ENCODE results near the gene ECI1. TPM values are rescaled to one million over a fixed set of nuclear protein-coding genes. Genes with fewer than 3 reads are reported as not detected.

The ECI1 gene, protein sequence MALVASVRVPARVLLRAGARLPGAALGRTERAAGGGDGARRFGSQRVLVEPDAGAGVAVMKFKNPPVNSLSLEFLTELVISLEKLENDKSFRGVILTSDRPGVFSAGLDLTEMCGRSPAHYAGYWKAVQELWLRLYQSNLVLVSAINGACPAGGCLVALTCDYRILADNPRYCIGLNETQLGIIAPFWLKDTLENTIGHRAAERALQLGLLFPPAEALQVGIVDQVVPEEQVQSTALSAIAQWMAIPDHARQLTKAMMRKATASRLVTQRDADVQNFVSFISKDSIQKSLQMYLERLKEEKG
- total RNA-seq = 10 to 100 TPM; 74.3 to 94.7 (median 81.5) TPM

DNA sequence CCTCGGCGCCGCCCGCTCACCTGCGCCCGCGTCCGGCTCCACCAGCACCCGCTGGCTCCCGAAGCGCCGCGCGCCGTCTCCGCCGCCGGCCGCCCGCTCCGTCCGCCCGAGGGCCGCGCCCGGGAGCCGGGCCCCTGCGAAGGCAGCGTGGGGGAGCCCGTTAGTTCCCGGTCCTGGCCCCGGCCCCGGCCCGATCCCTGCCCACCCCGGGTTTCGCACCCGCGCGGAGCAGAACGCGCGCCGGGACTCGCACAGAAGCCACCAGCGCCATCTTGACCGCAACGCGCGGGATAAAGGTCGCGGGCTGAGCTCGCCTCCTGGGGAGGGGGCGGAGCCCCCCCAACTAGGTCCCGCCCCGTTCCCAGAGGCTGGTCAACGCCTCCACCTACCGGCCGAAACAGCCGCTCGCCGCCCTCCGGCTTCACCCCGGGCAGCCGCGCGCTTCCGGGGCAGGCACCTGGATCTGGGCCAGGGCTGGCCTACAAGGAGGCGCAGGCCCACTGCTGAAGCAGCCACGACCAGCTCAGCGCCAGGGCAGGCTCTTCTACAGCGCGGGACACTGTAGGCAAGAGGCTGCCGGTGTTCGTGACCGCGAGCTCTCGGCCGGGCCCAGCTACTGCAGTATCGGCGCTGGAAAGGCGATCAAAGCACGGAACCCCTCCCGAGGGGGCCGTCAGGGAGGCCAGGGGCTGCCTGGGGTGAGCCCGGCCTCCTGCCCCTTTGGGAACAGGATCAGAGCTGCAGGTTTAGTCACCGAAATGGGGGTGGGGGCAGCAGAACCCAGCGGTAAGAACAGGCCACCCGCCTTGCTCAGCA lies at the start of gene ECI1:
ECI1 (minus strand) TSS at position 292 of the 816 bp plus-strand sequence; CDS start at position 271, 21 bp downstream.
- Histone ChIP-seq H3K36me3 (peaks cover 0 to 53% (median 7%) of the 10 kb centered on the region in 3 donors), H3K4me1 (peaks cover 0 to 22% (median 12%) of the 10 kb centered on the region in 4 donors), H3K27me3 (no peaks in the 10 kb centered on the region), H3K27ac (peak within 1 kb of the TSS; percentile 63 to 95 (median 81)), H3K4me3 (peak within 1 kb of the TSS; percentile 41 to 83 (median 57)), H3K9me3 (no peaks in the 10 kb centered on the region)
- TF ChIP-seq, protein P1, sequence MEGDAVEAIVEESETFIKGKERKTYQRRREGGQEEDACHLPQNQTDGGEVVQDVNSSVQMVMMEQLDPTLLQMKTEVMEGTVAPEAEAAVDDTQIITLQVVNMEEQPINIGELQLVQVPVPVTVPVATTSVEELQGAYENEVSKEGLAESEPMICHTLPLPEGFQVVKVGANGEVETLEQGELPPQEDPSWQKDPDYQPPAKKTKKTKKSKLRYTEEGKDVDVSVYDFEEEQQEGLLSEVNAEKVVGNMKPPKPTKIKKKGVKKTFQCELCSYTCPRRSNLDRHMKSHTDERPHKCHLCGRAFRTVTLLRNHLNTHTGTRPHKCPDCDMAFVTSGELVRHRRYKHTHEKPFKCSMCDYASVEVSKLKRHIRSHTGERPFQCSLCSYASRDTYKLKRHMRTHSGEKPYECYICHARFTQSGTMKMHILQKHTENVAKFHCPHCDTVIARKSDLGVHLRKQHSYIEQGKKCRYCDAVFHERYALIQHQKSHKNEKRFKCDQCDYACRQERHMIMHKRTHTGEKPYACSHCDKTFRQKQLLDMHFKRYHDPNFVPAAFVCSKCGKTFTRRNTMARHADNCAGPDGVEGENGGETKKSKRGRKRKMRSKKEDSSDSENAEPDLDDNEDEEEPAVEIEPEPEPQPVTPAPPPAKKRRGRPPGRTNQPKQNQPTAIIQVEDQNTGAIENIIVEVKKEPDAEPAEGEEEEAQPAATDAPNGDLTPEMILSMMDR (IDR thresholded peaks at IDR 0.05) = peak; percentile 67 to 95 (median 89)
- TF ChIP-seq POLR2A (IDR thresholded peaks at IDR 0.05) (peak; percentile 55 to 85), EP300 (IDR thresholded peaks at IDR 0.05) (peak; percentile 88 to 92)
- peak; percentile 92 for DNase-seq (ENCODE audit: low spot score in 2 of 2)
- WGBS, 2 donors = 3% methylated on average over 30 to 43 of the region's 88 CpGs

DNA sequence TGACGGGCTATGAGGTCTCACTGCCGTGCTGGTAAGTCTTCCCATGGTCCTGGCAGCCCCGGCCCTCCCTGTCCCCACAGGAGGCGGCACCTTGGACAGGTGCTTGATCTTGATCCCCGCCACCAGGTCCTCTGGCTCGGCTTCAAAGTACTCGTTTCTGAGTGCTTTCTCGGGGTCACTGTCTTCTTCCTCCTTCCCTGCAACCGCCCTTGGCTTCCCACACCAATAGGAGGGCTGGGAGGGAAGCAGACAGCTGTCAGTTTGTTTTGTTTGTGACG lies 48.5 kb upstream of the ECI1 start:
- Histone ChIP-seq H3K27ac (no peak overlapping the region), H3K4me1 (peaks cover 0 to 4% (median 0%) of the 10 kb centered on the region in 4 donors), H3K27me3 (no peaks in the 10 kb centered on the region), H3K9me3 (no peaks in the 10 kb centered on the region), H3K4me3 (no peak overlapping the region), H3K36me3 (peaks cover 0 to 79% (median 0%) of the 10 kb centered on the region in 3 donors)
- WGBS, 2 donors = 56 to 63% methylated on average over 10 of the region's 10 CpGs
- TF ChIP-seq POLR2A (IDR thresholded peaks at IDR 0.05) (no peak), EP300 (IDR thresholded peaks at IDR 0.05) (no peak)
- TF ChIP-seq, protein P1 (IDR thresholded peaks at IDR 0.05) = no peak
- DNase-seq (ENCODE audit: low spot score in 2 of 2) = no peak

DNA sequence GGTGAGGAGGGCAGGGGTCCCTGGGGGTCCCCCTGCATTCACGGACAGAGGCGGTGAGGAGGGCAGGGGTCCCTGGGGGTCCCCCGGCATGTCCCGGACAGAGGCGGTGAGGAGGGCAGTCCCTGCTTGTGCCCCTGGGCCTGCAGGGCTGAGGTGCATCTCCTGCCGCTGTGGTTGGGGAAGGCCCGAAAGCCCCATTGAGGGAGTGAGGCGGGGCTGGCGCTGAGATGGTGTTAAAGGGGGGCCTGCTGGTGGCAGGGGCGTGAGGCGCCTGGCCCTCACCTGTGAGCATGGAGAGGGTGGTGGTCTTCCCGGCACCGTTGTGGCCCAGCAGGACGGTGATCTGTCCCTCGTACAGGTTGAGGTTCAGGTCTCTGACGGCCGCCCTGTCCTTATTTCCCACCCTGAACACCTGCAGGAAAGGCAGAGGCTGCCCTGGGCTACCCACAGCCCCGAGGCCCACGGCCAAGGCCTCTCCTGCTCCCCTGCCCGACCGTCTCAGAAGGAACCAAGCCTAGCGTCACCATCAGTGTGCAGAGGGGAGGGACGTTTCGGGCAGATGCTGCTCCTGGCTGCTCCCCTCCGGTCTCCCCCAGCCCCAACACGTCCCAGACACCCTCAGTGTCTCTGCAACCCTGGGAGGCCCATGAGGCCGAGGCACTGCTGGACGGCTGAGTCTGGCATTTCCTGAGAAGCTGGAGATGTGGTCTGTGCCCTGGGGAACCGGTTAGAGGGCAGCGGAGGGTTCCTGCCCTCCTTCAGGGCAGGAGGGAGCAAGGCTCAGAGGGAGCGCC lies 47.9 kb upstream of the ECI1 start:
- no peak overlapping the region for H3K4me3 ChIP-seq
- H3K27me3 ChIP-seq = no peaks in the 10 kb centered on the region
- H3K9me3 ChIP-seq = no peaks in the 10 kb centered on the region
- TF ChIP-seq EP300 (IDR thresholded peaks at IDR 0.05) (no peak), POLR2A (IDR thresholded peaks at IDR 0.05) (no peak)
- TF ChIP-seq, protein P1 (IDR thresholded peaks at IDR 0.05) = no peak
- no peak overlapping the region for H3K27ac ChIP-seq
- peaks cover 0 to 4% (median 0%) of the 10 kb centered on the region in 4 donors for H3K4me1 ChIP-seq
- peaks cover 0 to 85% (median 0%) of the 10 kb centered on the region in 3 donors for H3K36me3 ChIP-seq
- WGBS, 2 donors = 75 to 79% methylated on average over 23 to 27 of the region's 31 CpGs
- DNase-seq (ENCODE audit: low spot score in 2 of 2) = no peak

DNA sequence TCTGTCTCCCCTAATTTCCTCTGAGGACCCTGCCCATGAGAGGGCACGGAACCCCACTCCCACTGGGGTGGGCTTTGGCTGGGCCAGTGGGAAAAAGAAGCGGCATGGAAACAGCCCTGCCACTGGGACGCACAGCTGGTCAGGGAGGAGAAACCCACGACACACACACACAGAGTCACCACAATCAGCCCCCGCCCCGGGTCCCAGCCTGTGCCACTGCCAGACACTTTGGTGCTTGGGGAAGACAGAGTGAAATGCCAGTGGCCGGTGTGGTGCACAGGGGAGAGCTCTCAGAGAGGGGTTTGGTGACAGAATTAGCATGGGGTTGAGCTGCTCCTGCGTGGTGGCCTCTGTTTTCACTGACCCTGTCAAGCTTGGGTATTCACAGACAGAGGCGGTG lies 47.2 kb upstream of the ECI1 start:
- H3K4me3 ChIP-seq = no peak overlapping the region
- H3K9me3 ChIP-seq = no peaks in the 10 kb centered on the region
- peaks cover 0 to 4% (median 0%) of the 10 kb centered on the region in 4 donors for H3K4me1 ChIP-seq
- DNase-seq (ENCODE audit: low spot score in 2 of 2) = no peak
- no peaks in the 10 kb centered on the region for H3K27me3 ChIP-seq
- peaks cover 0 to 85% (median 0%) of the 10 kb centered on the region in 3 donors for H3K36me3 ChIP-seq
- H3K27ac ChIP-seq = no peak overlapping the region
- TF ChIP-seq EP300 (IDR thresholded peaks at IDR 0.05) (no peak), POLR2A (IDR thresholded peaks at IDR 0.05) (no peak)
- TF ChIP-seq, protein P1 (IDR thresholded peaks at IDR 0.05) = no peak
- WGBS, 2 donors = 85 to 97% methylated on average over 8 to 9 of the region's 9 CpGs

Measured in tibial nerve (tissue), 4 donors.